HepG2 (cell line): ENCODE results near the gene CDR2L. TPM values are rescaled to one million over a fixed set of nuclear protein-coding genes. Genes with fewer than 3 reads are reported as not detected.

Experiments used
- ATAC-seq: fragments of 200-7000 bp; cut with Tn5 transposase; 3 replicates; pipeline ENCODE4 v1.9.1; 2020; ENCODE audit warnings: mild to moderate bottlenecking, moderate library complexity
- BruUV-seq: library from RNA; stranded (reverse); fragments of 400-500 nt; replicated peaks from 2 replicates; lab custom pipeline; 2021; lab: Mats Ljungman, UMichigan
- CTCF ChIA-PET: fragments of 300-600 bp; formaldehyde crosslinking; extraction: SDS; loops from one replicate; lab custom pipeline; 2021; ENCODE audit warnings: low total read pairs, inconsistent platforms, low intra/inter-chr PET ratio; lab: Yijun Ruan, JAX
- POLR2A ChIA-PET: fragments of 350-600 bp; sonication (Branson Sonifier 250); formaldehyde crosslinking; loops from one replicate; lab custom pipeline; 2020; ENCODE audit warnings: antibody characterized with exemption, inconsistent platforms; lab: Yijun Ruan, JAX
- DNase-seq: peaks from one replicate; pipeline ENCODE4 v3.0.0-alpha.2; 2015; ENCODE audit warnings: low spot score
- FAIRE-seq: peaks from 3 replicates; lab custom pipeline; 2011; peaks lifted over from hg19 to GRCh38; lab: Jason Lieb, UNC
- H2AFZ ChIP-seq: one replicate; pipeline ENCODE4 v1.6.1; 2011; ENCODE audit warnings: low read length, inconsistent platforms
- H3K27ac ChIP-seq: fragments of 300-600 bp; 3 replicates; pipeline ENCODE4 v1.8.0; 2011; ENCODE audit warnings: mixed run types, mild to moderate bottlenecking, mixed read lengths, low read length, inconsistent platforms; ENCODE audit not compliant: insufficient read depth; ENCODE audit errors: extremely low read length
- H3K27me3 ChIP-seq, 2 experiments: fragments of 200-600 bp in 1 of 2; 2 replicates in 1 of 2; 3 replicates in 1 of 2; pipeline versions ENCODE4 v1.6.0 to v1.8.0; 2011; ENCODE audit warnings: low read length in 2 of 2, mild to moderate bottlenecking in 2 of 2, moderate library complexity in 2 of 2, inconsistent platforms in 1 of 2; ENCODE audit not compliant: insufficient read depth in 2 of 2, control insufficient read depth in 1 of 2
- H3K36me3 ChIP-seq, 2 experiments: fragments of 200-600 bp in 1 of 2; replicated peaks in 1 of 2; 2 replicates in 1 of 2; 3 replicates in 1 of 2; pipeline versions ENCODE4 v1.5.1 to v1.8.0; 2011; ENCODE audit warnings: low read length in 2 of 2, inconsistent platforms in 1 of 2; ENCODE audit not compliant: insufficient read depth in 2 of 2, control insufficient read depth in 1 of 2
- H3K4me1 ChIP-seq: 2 replicates; pipeline ENCODE4 v1.5.1; 2012; ENCODE audit warnings: low read length, inconsistent platforms; ENCODE audit not compliant: insufficient read depth
- H3K4me2 ChIP-seq: 2 replicates; pipeline ENCODE4 v1.6.0; 2011; ENCODE audit warnings: low read depth, low read length, inconsistent platforms
- H3K4me3 ChIP-seq, 3 experiments: fragments of 200-600 bp in 1 of 3; sonication (generic), shearing (Covaris generic) in 1 of 3; replicated peaks in 1 of 3; 2 replicates each; pipeline ENCODE4 v1.5.1; 2011 to 2016; ENCODE audit warnings: low read length in 3 of 3, inconsistent platforms in 2 of 3, low read depth in 2 of 3, mild to moderate bottlenecking in 2 of 3, control low read depth in 1 of 3, mixed read lengths in 1 of 3; ENCODE audit not compliant: insufficient read depth in 1 of 3
- H3K79me2 ChIP-seq: one replicate; pipeline ENCODE4 v1.6.1; 2011; ENCODE audit warnings: low read length, inconsistent platforms; ENCODE audit not compliant: insufficient read depth
- H3K9ac ChIP-seq: 2 replicates; pipeline ENCODE4 v1.6.0; 2011; ENCODE audit warnings: mild to moderate bottlenecking, low read depth, low read length, inconsistent platforms; ENCODE audit not compliant: insufficient read depth
- H3K9me3 ChIP-seq: 2 replicates; pipeline ENCODE4 v1.5.1; 2012; ENCODE audit warnings: mild to moderate bottlenecking, low read length
- H4K20me1 ChIP-seq: 2 replicates; pipeline ENCODE4 v1.6.0; 2011; ENCODE audit warnings: inconsistent platforms, mild to moderate bottlenecking, low read length, moderate library complexity; ENCODE audit not compliant: insufficient read depth
- ARHGAP35 ChIP-seq: sonication (generic); formaldehyde crosslinking; IDR thresholded peaks from 2 replicates; pipeline ENCODE4 v1.9.0; 2022; ENCODE audit warnings: mild to moderate bottlenecking, inconsistent platforms, moderate library complexity, missing genetic modification reagents, borderline replicate concordance
- GATAD1 ChIP-seq: IDR thresholded peaks from 2 replicates; pipeline ENCODE4 v1.6.1; 2016; ENCODE audit warnings: missing genetic modification reagents, missing compliant biosample characterization
- GTF3A ChIP-seq: sonication (generic); formaldehyde crosslinking; conservative IDR thresholded peaks from 2 replicates; pipeline ENCODE4 v1.4.0; 2020; ENCODE audit warnings: mild to moderate bottlenecking, missing genetic modification reagents
- KDM5B ChIP-seq: sonication (generic); formaldehyde crosslinking; IDR thresholded peaks from 2 replicates; pipeline ENCODE4 v1.4.0; 2020; ENCODE audit warnings: missing genetic modification reagents, mild to moderate bottlenecking, borderline replicate concordance
- NFATC3 ChIP-seq: sonication (generic); formaldehyde crosslinking; IDR thresholded peaks from 2 replicates; pipeline ENCODE4 v1.5.1; 2020; ENCODE audit warnings: mild to moderate bottlenecking, missing genetic modification reagents
- SIX1 ChIP-seq: sonication (generic); formaldehyde crosslinking; IDR thresholded peaks from 2 replicates; pipeline ENCODE4 v1.4.0; 2020; ENCODE audit warnings: missing genetic modification reagents, borderline replicate concordance
- ZNF292 ChIP-seq: sonication (generic); formaldehyde crosslinking; IDR thresholded peaks from 2 replicates; pipeline ENCODE4 v1.8.1; 2022; ENCODE audit warnings: mild to moderate bottlenecking, low read depth, missing genetic modification reagents, borderline replicate concordance
- ZNF354B ChIP-seq: sonication (generic); formaldehyde crosslinking; IDR thresholded peaks from 2 replicates; pipeline ENCODE4 v1.8.0; 2022; ENCODE audit warnings: mild to moderate bottlenecking, missing genetic modification reagents
- ZNF616 ChIP-seq: sonication (generic); formaldehyde crosslinking; IDR thresholded peaks from 2 replicates; pipeline ENCODE4 v1.5.0; 2020; ENCODE audit warnings: low read depth, mild to moderate bottlenecking, missing genetic modification reagents
- ZNF781 ChIP-seq: sonication (generic); formaldehyde crosslinking; IDR thresholded peaks from 2 replicates; pipeline ENCODE4 v1.5.1; 2020; ENCODE audit warnings: borderline replicate concordance, mild to moderate bottlenecking, missing genetic modification reagents; ENCODE audit errors: not compliant biosample characterization
- WGBS: methylation state at CpG from one replicate; pipeline ENCODE4 v1.1.6; 2017; ENCODE audit warnings: low lambda C conversion rate; 5-methylcytosine and 5-hydroxymethylcytosine counted together
- in situ Hi-C: cut with HindIII; loops from 2 replicates; pipeline ENCODE4 v1.10.0; 2017; ENCODE audit warnings: low pct_unique_long_range_greater_than_20kb; ENCODE audit not compliant: extremely low pct_ligation_motif_present
- intact Hi-C: fragments of 100-400 bp; cut with micrococcal nuclease; formaldehyde crosslinking; loops from one replicate; pipeline ENCODE4 v1.10.0; 2022; ENCODE audit not compliant: unreplicated experiment
- polyA plus RNA-seq, 8 experiments: library from polyadenylated mRNA; depleted of rRNA in 3 of 8; stranded (reverse) in 7 of 8; unstranded in 1 of 8; fragments of >200 nt; fragmentation: Illumina TruSeq in 4 of 8; extraction: Trizol in 4 of 8; gene quantifications; 2 replicates each; pipeline versions ENCODE4 v1.2.1 to v1.2.3, GENCODE V29; 2011 to 2016; ENCODE audit warnings: low read depth in 4 of 8, missing spikeins in 1 of 8, mixed read lengths in 1 of 8; ENCODE audit not compliant: insufficient read depth in 1 of 8
- total RNA-seq, 5 experiments: library from RNA; depleted of rRNA; stranded (reverse); fragments of >200 nt; fragmentation: Illumina TruSeq; extraction: Trizol; gene quantifications; 2 replicates each; pipeline ENCODE4 v1.2.3, GENCODE V29; 2016; ENCODE audit warnings: low read depth in 1 of 5
- TF ChIP-seq, protein P1 (sequence below): sonication (generic); formaldehyde crosslinking; IDR thresholded peaks from 2 replicates; pipeline ENCODE4 v1.5.1; 2020; ENCODE audit warnings: missing genetic modification reagents, mild to moderate bottlenecking, borderline replicate concordance
- TF ChIP-seq, protein P2 (sequence below): sonication (generic); formaldehyde crosslinking; IDR thresholded peaks from 2 replicates; pipeline ENCODE4 v1.5.1; 2020; ENCODE audit warnings: mild to moderate bottlenecking, moderate library complexity, missing genetic modification reagents

The CDR2L gene
- total and polyA plus RNA-seq, 2 of the 13 experiments (the other 11 are each of a cell fraction or from before 2014, with no cell fraction given), result 1.9 to 2.1 TPM

DNA sequence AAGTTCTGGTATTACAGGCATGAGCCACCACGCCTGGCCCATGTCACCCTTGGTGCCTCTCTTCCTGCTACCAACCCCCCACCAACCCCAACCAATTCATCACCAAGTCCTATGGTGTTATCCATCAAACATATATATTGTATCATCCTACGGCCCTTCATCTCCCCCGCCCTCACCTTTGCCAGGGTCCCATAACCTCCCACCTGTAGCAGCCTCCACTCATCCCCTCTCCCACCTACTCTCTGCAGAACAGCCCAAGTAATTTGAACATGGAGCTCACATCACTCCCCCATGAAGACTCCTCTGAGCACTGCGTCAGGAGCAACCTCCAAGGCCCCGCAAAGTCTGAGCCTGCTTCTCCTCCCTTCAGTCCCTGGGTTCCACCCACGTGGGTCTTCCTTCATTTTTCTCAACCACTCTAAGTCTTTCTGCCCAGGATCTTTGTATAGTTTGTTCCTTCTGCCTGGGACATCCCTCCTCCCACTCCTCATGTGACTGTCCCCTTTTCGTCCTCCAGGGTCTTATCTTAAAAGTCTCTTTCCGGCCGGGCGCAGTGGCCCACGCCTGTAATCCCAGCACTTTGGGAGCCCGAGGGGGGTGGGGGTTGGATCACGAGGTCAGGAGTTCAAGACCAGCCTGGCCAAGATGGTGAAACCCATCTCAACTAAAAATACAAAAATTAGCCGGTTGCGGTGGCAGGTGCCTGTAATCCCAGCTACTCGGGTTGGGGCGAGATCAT lies 7.9 kb upstream of the CDR2L start:
- ChIA-PET CTCF (no interaction called here), POLR2A (interaction anchor here (0.9 kb wide), 1 partner anchor 8 kb away, joined by 3 read pairs; the partner anchor contains the start of gene CDR2L)
- Histone ChIP-seq H3K4me3 (no peak overlapping the region), H3K79me2 (no peaks in the 10 kb centered on the region), H3K27ac (no peak overlapping the region), H2AFZ (no peak overlapping the region), H3K9ac (no peak overlapping the region), H3K27me3 (peaks cover 2 to 34% of the 10 kb centered on the region in 2 experiments; a peak in 4 of 5 replicates), H3K4me2 (no peak overlapping the region), H3K4me1 (peaks cover 36% of the 10 kb centered on the region), H4K20me1 (no peaks in the 10 kb centered on the region), H3K9me3 (no peaks in the 10 kb centered on the region), H3K36me3 (no peaks in the 10 kb centered on the region)
- 41% methylated on average over 17 of the region's 17 CpGs for WGBS
- FAIRE-seq (no peak), ATAC-seq (no peak), DNase-seq (no peak)
- in situ Hi-C loops, result no loop called here
- BruUV-seq, result no TSS peak
- intact Hi-C loops, result no loop called here
- TF ChIP-seq KDM5B (CRISPR knock-in tag) (no peak), ARHGAP35 (no peak)

DNA sequence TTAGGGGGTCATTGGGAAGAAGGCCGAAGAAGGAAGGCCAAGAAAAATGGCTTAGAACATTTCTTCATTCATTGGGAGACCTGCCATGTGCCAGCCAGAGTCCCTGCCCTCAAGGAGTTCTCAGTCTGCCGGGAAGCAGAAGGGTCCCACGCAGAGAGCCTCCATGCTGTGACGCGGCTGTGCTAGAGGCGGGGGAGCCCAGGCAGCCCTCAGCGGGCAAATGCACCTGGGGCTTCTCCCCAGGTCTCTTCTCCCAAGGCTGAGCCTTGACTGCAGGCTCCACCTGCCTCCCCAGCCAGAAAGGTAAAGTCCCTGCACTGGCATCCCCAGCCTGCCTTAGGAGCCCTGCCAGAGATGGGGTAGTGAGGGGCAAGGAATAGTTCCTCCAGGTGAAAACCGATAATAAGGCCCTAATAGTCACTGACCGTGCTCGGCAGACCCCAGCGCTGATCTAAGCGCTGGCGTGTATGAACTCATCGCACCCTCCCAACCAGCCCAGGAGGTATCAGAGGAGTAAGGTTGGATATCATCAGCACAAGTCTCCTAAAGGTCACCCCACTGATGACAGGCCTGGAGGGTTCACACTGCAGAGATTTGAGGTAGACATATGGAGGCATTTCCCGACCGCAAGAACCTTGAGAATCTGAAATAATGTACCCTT lies 6.0 kb upstream of the CDR2L start:
- in situ Hi-C loops, result no loop called here
- no peak for TF ChIP-seq GATAD1
- TF ChIP-seq, protein P1, sequence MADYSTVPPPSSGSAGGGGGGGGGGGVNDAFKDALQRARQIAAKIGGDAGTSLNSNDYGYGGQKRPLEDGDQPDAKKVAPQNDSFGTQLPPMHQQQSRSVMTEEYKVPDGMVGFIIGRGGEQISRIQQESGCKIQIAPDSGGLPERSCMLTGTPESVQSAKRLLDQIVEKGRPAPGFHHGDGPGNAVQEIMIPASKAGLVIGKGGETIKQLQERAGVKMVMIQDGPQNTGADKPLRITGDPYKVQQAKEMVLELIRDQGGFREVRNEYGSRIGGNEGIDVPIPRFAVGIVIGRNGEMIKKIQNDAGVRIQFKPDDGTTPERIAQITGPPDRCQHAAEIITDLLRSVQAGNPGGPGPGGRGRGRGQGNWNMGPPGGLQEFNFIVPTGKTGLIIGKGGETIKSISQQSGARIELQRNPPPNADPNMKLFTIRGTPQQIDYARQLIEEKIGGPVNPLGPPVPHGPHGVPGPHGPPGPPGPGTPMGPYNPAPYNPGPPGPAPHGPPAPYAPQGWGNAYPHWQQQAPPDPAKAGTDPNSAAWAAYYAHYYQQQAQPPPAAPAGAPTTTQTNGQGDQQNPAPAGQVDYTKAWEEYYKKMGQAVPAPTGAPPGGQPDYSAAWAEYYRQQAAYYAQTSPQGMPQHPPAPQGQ, result no peak
- peak; percentile 14; the same call in 1 of the 2 replicates for TF ChIP-seq ZNF616 (CRISPR knock-in tag)
- 0 out of 2 replicates have a peak, but pooled peaks have one; percentile 4 for TF ChIP-seq ZNF354B (CRISPR knock-in tag)
- TF ChIP-seq ZNF292, result 0 out of 2 replicates have a peak, but pooled peaks have one; percentile 3
- TF ChIP-seq ZNF781 (CRISPR knock-in tag), result peak; percentile 16
- TF ChIP-seq SIX1, result no peak
- TF ChIP-seq, protein P2, sequence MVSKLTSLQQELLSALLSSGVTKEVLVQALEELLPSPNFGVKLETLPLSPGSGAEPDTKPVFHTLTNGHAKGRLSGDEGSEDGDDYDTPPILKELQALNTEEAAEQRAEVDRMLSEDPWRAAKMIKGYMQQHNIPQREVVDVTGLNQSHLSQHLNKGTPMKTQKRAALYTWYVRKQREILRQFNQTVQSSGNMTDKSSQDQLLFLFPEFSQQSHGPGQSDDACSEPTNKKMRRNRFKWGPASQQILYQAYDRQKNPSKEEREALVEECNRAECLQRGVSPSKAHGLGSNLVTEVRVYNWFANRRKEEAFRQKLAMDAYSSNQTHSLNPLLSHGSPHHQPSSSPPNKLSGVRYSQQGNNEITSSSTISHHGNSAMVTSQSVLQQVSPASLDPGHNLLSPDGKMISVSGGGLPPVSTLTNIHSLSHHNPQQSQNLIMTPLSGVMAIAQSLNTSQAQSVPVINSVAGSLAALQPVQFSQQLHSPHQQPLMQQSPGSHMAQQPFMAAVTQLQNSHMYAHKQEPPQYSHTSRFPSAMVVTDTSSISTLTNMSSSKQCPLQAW (CRISPR knock-in tag), result peak; percentile 48; the same call in 1 of the 2 replicates
- TF ChIP-seq GTF3A (CRISPR knock-in tag), result 0 out of 2 replicates have a peak, but pooled peaks have one; percentile 18
- TF ChIP-seq NFATC3 (CRISPR knock-in tag), result 0 out of 2 replicates have a peak, but pooled peaks have one; percentile 80

More for the DNA sequence above, 6.0 kb upstream of the CDR2L start:
- peak overlapping the region; percentile 14 for H3K27ac ChIP-seq
- ChIA-PET POLR2A (interaction anchor here (3.0 kb wide), 1 partner anchor 9 kb away, joined by 32 read pairs; the partner anchor contains the start of gene HID1), CTCF (no interaction called here)
- H3K9ac ChIP-seq, result peak overlapping the region; percentile 68
- H3K4me2 ChIP-seq, result peak overlapping the region; percentile 94
- no peaks in the 10 kb centered on the region for H4K20me1 ChIP-seq
- DNase-seq (no peak), FAIRE-seq (no peak), ATAC-seq (peak; percentile 5)
- BruUV-seq, result TSS peak; percentile 98
- H3K4me1 ChIP-seq, result peaks cover 25% of the 10 kb centered on the region
- peaks cover 0 to 18% of the 10 kb centered on the region in 2 experiments; a peak in 3 of 5 replicates for H3K27me3 ChIP-seq
- no peak overlapping the region for H2AFZ ChIP-seq
- intact Hi-C loops, result no loop called here
- H3K4me3 ChIP-seq, result peak overlapping the region; percentile 72 to 88 (median 76)
- 86% methylated on average over 14 of the region's 16 CpGs for WGBS
- no peaks in the 10 kb centered on the region for H3K9me3 ChIP-seq
- no peaks in the 10 kb centered on the region for H3K79me2 ChIP-seq
- no peaks in the 10 kb centered on the region for H3K36me3 ChIP-seq
